IPS-NIHi11 (cell line): ENCODE results near the gene IMPDH1.
A peak's percentile ranks its signal among the peaks of the same experiment; 100 is the strongest.

Experiments used
- DNase-seq: peaks from one replicate; pipeline ENCODE4 v3.0.0; 2012; ENCODE audit warnings: mixed read lengths, low spot score

IMPDH1 gene

DNA sequence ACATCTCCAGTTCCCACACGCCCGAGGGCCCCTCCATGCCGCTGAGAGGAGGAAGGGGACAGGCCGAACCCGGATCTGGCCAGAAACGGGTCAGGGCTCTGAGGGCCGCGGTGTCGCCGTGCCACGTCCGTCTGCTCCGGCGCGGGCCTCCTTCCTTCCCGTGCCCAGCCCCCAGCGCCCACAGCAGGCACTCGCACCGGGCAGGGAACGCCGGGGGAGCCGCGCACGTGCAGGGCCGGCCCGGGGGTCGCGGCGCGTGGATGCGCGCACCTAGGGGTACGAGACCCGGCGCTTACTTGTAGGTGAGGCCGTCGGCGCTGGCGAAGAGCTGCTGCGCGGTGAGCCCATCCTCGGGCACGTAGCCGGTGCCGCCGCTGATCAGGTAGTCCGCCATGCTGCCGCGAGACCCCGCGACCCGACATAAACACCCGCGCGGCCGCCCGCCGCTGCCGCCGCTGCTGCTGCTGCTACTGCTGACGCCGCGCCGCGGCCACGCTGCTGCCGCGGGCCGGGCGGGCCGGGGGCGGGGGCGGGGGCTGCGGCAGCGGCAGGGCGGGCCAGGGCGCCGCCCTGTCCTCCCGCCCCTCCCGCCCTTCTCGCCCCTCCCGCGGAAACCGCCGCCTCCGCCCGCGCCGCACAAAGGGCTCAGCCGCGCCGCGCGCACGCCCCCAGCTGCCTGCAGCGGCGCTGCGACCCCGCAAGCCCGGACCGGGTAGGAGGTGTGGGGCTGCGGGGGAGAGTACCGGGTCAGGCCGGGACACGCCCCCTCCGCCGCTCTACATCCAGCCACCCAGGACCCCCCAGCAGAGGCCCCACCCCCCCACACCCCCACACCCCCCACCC is 4.1 kb downstream of the IMPDH1 start:
- peak; percentile 83 for DNase-seq

DNA sequence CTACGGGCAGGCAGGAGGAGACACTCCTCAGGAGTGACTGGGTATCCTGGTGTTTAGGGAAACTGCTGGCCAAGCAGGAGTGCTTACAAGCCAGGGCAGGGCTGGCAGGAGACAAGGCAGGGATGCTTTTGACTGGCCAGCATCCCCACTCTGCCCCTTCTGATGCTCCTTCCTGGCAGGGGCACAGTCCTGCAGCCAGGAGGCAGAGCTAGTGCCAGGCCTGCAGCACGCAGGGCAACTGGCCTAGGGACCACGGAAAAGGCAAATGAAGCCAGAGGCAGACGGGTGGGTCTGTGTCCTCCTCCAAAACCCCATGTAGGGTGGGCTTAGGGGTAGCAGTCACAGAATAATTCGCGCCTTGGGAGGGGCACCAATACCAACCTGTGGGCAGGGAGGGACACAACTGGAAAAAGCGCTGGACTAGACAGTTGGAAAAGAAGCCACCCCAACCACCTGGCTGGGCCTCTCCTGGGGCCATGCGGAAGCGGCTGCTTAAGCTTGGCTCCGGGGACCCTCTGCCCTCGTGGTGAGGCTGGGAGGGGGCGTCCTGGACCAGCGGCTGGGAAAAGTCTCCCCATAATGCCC is 4.8 kb downstream of the IMPDH1 start:
- no peak for DNase-seq

GRCh38 chr7:128404143-128404681 is 5.6 kb downstream of the IMPDH1 start:
- no peak for DNase-seq

DNA sequence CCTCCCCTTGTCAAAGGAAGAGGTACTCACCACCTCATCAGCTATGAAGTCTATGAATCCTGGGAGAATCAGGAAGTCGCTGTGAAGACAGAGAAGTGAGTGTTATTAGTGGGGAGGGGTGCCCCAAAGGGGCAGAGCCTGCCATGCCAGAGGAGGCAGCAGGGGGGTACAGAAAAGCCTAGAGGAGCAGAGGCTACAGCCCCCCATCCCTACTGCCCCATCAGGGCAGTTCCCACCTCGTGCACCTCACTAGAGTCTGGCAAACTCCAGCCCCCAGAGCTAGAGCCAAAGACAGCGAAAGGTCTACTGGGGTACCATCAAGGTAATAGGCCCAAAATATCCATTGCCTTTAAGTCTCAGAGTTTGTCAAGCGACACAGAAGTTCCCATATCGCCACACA is 6.1 kb downstream of the IMPDH1 start:
- DNase-seq = no peak

DNA sequence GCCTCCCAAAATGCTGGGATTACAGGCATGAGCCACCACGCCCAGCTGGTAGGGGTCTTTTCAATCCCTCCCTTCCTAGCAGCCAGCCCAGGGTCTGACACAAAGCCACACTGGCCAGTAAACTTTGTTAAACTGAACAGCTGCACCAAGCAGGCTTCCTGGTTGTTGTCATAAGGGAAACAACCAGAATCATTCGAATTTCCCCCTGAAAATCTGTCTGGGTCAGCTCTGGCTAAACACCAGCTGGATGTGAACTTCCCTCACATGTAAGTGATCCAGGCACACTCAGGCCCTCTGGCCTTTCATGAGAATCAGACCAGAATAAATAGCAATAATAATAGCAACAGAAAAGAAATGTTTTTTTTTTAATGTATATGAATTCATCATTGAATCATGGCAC is 7.4 kb downstream of the IMPDH1 start:
- no peak for DNase-seq

DNA sequence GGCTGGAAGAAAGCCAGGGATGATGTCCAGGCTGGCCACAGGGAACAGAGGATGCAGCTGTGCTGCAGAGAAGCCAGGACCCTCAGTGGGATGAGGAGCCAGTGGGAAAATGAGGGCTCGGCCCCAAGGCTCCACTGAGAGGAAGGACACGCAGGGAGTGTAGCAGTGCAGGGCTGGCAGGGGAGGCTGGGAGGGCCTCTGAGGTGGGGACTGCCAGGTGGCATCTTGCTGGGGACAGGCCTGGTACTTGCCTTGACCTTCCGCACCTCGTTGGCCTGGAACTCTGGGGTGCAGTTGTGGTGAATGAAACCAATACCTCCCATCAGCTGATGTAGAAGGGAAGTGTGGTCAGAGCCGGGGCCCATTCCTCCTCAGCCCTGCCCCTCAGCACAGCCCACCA is 9.2 kb downstream of the IMPDH1 start:
- DNase-seq = no peak

DNA sequence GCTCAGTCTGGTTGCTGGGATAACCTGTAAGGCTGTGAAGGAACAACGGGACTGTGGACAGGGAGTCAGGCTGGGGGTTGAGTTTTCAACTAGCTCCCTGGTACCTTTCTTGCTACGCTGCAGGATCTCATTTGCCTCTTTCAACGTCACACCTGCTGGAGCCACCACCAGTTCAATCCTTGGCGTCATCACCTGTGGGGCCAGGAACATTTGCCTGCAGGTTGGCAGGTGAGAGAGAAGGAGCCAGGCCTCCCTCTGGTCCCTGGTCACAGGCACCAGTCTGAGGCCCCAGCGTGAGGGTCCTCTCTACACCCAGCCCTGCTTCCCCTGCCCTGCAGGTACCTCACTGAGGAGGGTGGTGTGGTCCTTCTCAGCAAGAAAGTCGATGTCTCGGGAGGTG is 9.8 kb downstream of the IMPDH1 start:
- no peak for DNase-seq

GRCh38 chr7:128398841-128399135 is 11.0 kb downstream of the IMPDH1 start:
- no peak for DNase-seq

DNA sequence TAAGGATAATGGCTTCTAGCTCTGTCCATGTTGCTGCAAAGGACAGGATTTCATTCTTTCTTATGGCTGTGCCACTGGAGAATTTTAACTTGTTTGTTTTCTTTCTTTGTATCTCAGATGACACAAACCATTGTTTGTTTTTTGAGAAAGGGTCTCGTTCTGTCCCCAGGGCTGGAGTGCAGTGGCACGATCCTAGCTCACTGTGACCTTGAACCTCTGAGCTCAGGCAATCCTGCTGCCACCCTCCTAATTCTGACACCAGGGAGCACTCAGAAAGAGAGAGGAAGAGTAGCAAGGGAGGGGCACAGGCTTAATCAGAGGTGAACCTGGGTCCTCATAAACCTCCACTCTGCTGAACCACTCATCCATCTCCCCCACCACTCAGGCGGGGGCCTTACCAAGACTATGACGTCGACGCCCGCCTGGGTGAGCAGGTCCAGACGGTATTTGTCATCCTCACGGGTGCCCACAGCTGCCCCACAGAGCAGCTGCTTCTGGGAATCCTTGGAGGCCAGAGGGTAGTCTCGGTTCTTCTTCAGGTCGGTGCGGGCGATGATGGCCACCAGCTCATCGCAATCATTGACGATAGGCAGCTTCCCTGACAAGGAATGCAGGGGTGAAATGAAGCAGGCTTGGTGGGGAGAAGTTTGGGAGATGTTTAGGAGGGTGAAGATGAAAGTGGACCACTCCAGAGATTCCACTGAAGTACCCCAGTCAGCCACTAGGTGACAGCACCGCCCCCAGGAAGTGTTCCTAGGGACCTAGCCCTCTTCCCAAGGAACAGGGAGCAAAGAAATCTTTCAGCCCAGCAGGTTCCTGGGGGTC is 11.6 kb downstream of the IMPDH1 start:
- peak; percentile 79 for DNase-seq

GRCh38 chr7:128396357-128396756 is 13.4 kb downstream of the IMPDH1 start:
- no peak for DNase-seq

DNA sequence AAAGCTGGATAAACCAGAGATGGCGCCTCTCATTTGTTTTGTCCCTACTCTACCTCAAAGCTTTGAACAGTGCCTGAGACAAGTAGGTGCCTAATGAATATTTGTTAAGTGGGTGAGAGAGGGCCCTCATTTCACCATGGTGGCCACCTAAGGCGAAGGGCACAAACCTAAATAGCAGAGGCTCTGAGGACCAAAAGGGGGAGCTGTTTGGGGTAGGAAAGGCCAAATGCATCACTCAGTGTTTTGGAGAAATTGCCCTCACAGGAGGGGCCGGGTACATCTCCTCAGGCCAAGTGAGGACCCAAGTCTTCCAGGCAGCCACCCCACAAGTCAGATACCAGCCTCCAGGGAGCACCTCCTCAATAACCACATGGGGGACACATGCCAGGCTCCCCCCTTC is 14.0 kb downstream of the IMPDH1 start:
- DNase-seq = no peak

- DNase-seq = no peak
These were observed 14.8 kb downstream of the IMPDH1 start for GRCh38 chr7:128394904-128395496.

- DNase-seq = no peak
These were observed 16.1 kb downstream of the IMPDH1 start for GRCh38 chr7:128393526-128394330.

DNA sequence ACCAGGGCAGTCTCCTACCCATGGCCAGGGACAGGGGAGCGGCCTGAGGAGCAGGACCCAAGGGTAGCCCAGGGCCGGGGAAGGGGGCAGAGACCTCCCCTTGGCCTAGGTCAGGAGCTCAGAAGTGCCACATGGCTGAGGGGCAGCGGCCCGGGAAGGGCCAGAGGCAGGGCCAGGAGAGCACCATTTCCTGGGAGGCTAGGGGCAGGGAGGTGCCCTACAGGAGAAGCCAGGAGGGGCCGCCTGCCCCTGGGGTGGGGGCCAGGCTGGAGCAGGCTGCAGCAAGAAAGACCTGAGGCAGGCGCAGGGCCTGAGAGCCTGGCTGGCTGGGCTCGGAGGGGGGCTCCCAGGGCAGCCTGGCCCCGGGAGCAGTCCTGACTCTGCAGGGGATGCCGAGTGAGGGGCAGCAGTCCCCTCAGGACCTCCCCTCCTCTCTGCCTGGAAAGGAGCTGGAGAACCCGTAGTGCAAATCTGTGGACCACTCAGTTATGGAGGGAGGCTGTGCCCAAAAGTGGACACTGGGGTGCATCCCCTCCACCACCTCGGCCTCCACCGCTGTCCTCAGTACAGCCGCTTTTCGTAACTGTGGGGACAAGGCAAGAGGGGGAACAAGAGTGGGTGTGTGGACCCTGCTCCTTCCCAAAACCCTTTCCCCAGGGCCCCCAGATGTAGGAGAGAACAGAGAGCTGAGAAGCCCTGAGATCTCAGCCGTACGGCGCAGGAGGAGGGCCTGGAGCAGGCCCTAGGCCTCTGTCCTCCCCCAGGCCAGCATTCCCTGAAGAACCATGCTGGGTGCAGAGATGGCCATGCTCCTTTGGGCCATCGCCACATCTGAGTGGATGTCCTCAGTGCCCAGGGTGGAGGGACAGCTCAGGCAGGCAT is 17.1 kb downstream of the IMPDH1 start:
- no peak for DNase-seq

DNA sequence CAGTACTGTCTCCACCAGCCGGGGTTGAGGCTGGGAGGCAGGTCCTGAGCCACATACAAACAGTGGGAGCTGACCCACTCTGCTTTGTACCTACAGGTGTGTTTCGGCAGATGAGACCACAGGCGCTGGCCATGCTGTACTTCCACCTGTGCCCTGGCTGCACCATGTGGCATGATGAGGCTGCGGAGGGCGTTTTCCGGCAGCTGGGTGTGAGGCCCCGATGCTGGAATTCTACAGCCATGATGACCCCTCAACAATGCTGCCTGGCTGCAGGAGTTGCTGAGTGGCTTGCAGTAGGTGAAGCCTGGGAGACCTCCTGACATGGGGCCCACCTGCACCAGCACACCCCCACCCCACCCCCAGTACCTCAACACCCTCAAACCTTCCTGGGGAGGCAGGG is 18.0 kb downstream of the IMPDH1 start:
- DNase-seq = no peak

DNA sequence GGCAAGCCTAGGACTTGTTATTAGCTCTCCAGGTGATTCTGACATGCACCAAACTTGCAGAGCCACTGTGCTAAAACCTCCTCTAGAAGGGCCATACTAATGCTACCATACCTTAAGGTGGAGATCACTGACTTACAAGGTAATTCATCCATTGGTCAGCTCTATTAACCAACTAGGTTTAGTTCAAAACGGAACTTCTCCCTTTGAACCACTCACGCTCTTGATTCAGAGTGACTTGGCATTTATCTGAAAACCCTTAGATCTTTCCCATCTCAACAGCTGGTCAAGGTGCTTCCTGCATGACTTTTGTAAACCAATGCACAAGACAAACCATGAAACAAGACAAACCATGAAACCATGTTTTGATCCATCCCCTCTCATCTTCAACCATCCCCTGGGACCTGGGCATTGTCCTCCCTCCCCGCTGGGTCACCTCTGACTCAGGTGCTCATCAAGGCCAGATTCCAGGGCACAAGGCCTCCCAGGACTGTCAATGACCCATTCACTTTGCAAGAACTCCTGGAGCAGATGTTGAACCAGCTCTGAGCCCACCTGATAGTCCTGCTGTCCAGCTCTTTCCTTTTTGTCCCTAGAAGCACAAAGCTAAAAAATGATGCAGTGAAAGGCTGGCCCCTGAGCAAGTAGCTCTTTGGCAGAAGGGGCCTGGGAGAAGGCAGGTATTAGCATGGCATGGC is 18.8 kb downstream of the IMPDH1 start:
- DNase-seq = no peak

- DNase-seq = peak; percentile 60
These were observed 20.0 kb downstream of the IMPDH1 start for GRCh38 chr7:128389618-128390329.

GRCh38 chr7:128389085-128389617 is 20.6 kb downstream of the IMPDH1 start:
- DNase-seq = no peak

DNA sequence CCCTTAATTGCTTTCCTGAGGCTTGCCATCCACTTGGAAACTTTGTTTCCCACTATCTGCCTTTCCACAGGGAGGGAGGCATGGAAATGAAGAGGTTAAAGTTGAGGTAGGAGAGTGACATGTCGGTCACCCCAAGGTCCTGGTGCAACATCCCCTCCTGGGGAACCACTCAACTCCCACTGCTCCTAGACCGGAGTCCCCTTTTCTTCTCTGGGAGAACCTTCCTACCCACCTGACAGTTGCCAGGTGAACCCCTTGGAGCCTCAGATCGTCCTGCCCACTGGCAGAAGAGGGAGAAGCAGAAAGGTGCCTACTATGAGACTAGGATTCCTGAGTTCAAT is 21.7 kb downstream of the IMPDH1 start:
- DNase-seq = no peak
